Dedifferentiated amniotic fluid mesenchymal stem cell (primary cell): Measurements from ENCODE around the gene ARFGAP3.
"Not testable (repeated sequence)": the region's sequence is repeated elsewhere in the genome, so short reads cannot be mapped to it uniquely, and the experiment has no call there.

Source experiments
- DNase-seq: peaks from one replicate; pipeline ENCODE4 v3.0.0-alpha.2; 2016; ENCODE audit errors: extremely low spot score

ARFGAP3 gene

GRCh38 chr22:42768385-42769035 lies 88.6 kb downstream of the ARFGAP3 start:
- DNase-seq, result no peak

GRCh38 chr22:42766860-42767259 lies 90.2 kb downstream of the ARFGAP3 start:
- DNase-seq, result no peak

- DNase-seq, result no peak
These were observed 92.1 kb downstream of the ARFGAP3 start for GRCh38 chr22:42764895-42765363.

GRCh38 chr22:42763965-42764480 lies 93.0 kb downstream of the ARFGAP3 start:
- no peak for DNase-seq

GRCh38 chr22:42760806-42761565 lies 96.1 kb downstream of the ARFGAP3 start:
- DNase-seq, result no peak

- no peak for DNase-seq
These were observed 98.0 kb downstream of the ARFGAP3 start for GRCh38 chr22:42758931-42759629.

- peak; percentile 30 for DNase-seq
These were observed 101.5 kb downstream of the ARFGAP3 start for GRCh38 chr22:42755553-42755952.

GRCh38 chr22:42755121-42755520 lies 102.0 kb downstream of the ARFGAP3 start:
- DNase-seq, result not testable (repeated sequence)

- DNase-seq, result no peak
These were observed 102.4 kb downstream of the ARFGAP3 start for GRCh38 chr22:42754658-42755057.

- no peak for DNase-seq
These were observed 104.2 kb downstream of the ARFGAP3 start for GRCh38 chr22:42752912-42753311.

- no peak for DNase-seq
These were observed 104.8 kb downstream of the ARFGAP3 start for GRCh38 chr22:42752230-42752746.

- DNase-seq, result not testable (repeated sequence)
These were observed 106.7 kb downstream of the ARFGAP3 start for GRCh38 chr22:42750421-42750820.

- no peak for DNase-seq
These were observed 109.2 kb downstream of the ARFGAP3 start for GRCh38 chr22:42747701-42748513.
